ENCODE data around the gene CDCA4.
A peak's percentile ranks its signal among the peaks of the same experiment; 100 is the strongest.

CDCA4 gene

GRCh38 chr14:105019861-105020814, 745 bp downstream of the CDCA4 start:
- H3K4me3 ChIP-seq (ENCODE audit: low read depth, low read length) = peak overlapping the region; percentile 76
- DNase-seq (ENCODE audit: low read depth) = no peak

- no peak overlapping the region for H3K4me3 ChIP-seq (ENCODE audit: low read depth, low read length)
- no peak for DNase-seq (ENCODE audit: low read depth)
Observed at GRCh38 chr14:105018414-105018813, 2.5 kb downstream of the CDCA4 start.

DNA sequence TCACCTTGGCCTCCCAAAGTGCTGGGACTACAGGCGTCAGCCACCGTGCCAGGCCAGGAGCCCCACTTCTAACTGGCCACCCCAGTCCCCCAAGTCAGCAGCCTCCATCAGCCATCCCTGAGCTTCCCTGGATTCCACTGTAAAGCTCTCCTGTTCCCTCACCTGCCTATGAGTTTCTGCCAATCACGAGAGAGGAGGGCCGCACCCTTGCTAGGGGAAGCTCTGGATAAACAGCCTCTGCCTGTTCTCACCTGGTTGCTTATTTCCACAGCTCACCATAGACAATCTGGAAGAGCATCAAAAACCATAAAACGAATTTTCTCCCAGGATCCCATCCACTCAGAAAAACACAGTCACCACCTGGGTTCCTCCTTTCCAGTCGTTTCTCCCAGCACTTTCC, 5.0 kb downstream of the CDCA4 start:
- no peak overlapping the region for H3K4me3 ChIP-seq (ENCODE audit: low read depth, low read length)
- no peak for DNase-seq (ENCODE audit: low read depth)

GRCh38 chr14:105015242-105015641, 5.6 kb downstream of the CDCA4 start:
- no peak overlapping the region for H3K4me3 ChIP-seq (ENCODE audit: low read depth, low read length)
- no peak for DNase-seq (ENCODE audit: low read depth)

DNA sequence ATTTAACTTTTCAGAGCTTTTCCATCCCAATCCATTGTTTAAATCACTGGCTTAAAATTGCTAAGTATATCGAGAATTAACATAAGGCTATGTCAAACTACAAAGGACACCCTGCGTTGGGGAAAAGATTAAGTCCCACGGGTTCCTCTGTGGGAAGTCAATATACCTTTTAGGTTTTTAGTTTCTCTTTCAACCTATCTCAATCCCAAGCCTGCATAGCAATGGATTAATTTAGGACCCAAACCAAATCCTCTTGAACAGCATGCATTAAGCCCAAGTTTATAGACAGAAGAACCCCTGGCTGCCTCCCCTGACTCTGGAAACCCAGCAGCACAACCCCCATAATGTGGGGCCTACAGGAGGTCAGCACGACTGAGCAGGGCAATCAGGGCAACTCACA, 6.3 kb downstream of the CDCA4 start:
- H3K4me3 ChIP-seq (ENCODE audit: low read depth, low read length) = peak overlapping the region; percentile 11
- DNase-seq (ENCODE audit: low read depth) = no peak

GRCh38 chr14:105014032-105014431, 6.9 kb downstream of the CDCA4 start:
- H3K4me3 ChIP-seq (ENCODE audit: low read depth, low read length) = no peak overlapping the region
- no peak for DNase-seq (ENCODE audit: low read depth)

DNA sequence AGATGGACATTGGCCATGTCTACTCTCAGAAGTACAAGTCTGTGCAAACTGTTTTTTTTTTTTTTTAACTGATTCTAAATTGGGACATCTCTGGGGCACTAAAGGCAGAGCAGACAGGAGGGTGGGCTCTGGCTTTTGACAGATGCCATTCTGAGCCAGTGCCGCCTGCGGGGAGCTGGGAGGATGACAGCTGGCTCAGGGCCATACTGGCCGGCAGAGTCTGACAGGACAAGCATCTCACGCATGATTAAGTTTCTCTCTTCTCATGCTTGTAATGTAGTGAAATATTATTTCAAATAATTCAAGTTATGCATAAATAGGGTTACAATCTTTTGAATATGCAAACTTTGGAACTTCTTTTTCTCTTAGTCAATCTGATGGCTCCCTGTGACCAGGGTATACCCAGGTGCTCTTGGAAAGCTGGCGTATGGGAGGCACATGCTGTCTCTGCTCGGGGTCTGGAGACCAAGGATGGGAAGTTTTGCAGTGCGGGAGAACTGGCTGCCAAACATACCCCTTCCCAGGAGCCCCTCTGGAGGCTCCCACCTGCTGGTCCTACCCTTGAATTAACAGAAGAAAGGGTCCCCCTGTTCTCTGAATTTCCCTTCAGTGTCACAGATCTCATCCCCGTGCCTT, 7.6 kb downstream of the CDCA4 start:
- H3K4me3 ChIP-seq (ENCODE audit: low read depth, low read length) = no peak overlapping the region
- DNase-seq (ENCODE audit: low read depth) = no peak

- DNase-seq (ENCODE audit: low read depth) = no peak
- H3K4me3 ChIP-seq (ENCODE audit: low read depth, low read length) = no peak overlapping the region
Observed at GRCh38 chr14:105012171-105012985, 8.5 kb downstream of the CDCA4 start.

- no peak overlapping the region for H3K4me3 ChIP-seq (ENCODE audit: low read depth, low read length)
- no peak for DNase-seq (ENCODE audit: low read depth)
Observed at GRCh38 chr14:105011312-105011990, 9.4 kb downstream of the CDCA4 start.

DNA sequence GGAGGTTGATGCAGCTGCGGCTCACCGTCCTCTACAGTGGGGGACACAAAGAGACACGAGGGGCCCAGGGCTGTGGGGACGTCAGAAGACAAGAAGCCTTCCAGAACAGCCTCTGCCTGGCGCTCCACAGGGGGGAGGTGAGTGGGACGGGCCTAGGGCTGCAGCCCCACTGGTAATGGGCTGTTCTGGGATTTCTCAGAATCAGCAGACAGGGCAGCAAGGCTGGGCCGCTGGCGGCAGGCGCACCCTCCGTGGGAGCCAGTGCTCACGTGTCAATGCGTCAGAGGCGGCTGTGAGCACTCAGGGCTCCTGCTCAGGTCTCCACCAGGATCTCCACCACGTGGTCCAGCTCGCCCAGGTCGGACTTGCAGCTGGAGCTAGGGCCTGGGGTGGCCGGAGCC, 10.0 kb downstream of the CDCA4 start:
- no peak overlapping the region for H3K4me3 ChIP-seq (ENCODE audit: low read depth, low read length)
- DNase-seq (ENCODE audit: low read depth) = no peak

- no peak for DNase-seq (ENCODE audit: low read depth)
Observed at GRCh38 chr14:105010106-105010505, 10.8 kb downstream of the CDCA4 start.

DNA sequence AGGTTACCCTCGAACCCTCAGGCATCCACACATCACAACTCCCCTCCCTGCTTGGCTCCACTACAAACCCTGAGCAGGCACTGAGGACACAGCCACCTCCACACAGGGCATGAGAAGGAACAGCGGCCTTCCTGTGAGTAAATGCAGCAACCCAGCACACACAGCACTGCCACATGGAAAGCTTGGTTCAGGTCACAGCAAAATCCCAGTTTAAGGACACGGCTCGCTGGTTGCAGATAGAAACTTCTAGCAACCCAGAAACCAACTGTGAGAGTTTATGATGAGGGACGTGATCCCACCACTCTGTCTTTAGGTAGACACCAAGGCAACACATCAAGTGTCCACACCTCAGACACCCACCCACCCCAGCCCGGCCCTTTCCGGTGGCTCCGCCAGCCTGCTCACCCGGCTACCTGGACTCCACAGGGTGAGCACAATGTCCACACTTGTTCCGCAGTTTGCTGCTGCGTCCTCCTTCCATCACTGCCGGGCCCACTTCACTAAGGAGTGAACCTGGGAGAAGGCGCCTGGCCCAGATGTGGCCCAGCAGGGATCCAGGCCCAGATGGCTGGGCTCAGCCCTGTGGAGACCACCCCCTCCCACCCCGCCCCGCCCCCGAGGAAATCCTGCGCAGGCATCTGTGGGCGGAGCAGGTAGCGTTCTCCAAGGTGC, 13.2 kb downstream of the CDCA4 start:
- no peak overlapping the region for H3K4me3 ChIP-seq (ENCODE audit: low read depth, low read length)
- no peak for DNase-seq (ENCODE audit: low read depth)

More at GRCh38 chr14:105010106-105010505, 10.8 kb downstream of the CDCA4 start:
- no peak overlapping the region for H3K4me3 ChIP-seq (ENCODE audit: low read depth, low read length)

- no peak for DNase-seq (ENCODE audit: low read depth)
- no peak overlapping the region for H3K4me3 ChIP-seq (ENCODE audit: low read depth, low read length)
Observed at GRCh38 chr14:105006831-105007592, 13.9 kb downstream of the CDCA4 start.

GRCh38 chr14:105005929-105006830, 14.7 kb downstream of the CDCA4 start:
- DNase-seq (ENCODE audit: low read depth) = no peak
- no peak overlapping the region for H3K4me3 ChIP-seq (ENCODE audit: low read depth, low read length)

DNA sequence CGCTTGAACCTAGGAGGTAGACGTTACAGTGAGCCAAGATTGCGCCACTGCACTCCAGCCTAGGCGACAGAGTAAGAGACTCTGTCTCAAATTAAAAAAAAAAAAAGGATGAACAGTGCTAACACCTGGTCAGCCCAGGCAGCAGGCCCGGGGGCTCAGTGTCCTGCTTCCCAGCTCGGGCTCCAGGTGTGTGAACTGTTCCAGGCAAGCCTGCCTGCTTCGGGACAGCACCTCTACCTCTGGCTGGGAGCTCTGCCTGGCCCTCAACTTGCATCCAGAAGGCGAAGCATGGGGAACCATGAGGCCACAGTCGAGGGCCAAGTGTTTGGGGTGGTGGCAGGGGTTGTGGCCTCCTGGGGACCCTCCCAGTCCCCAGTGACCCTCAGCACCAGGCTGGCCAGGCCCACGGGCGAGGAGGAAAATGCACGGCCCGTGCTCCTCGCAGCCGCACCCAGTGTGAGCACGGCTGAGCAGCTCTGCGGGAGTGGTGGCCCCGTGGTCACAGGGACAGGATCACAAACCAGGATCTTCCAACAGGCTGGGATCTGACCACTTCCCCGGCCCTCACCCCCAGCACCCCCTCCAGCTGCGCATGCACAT, 15.5 kb downstream of the CDCA4 start:
- no peak for DNase-seq (ENCODE audit: low read depth)
- H3K4me3 ChIP-seq (ENCODE audit: low read depth, low read length) = no peak overlapping the region

- no peak for DNase-seq (ENCODE audit: low read depth)
- H3K4me3 ChIP-seq (ENCODE audit: low read depth, low read length) = no peak overlapping the region
Observed at GRCh38 chr14:104999361-104999760, 21.5 kb downstream of the CDCA4 start.

- no peak overlapping the region for H3K4me3 ChIP-seq (ENCODE audit: low read depth, low read length)
- no peak for DNase-seq (ENCODE audit: low read depth)
Observed at GRCh38 chr14:104998801-104999200, 22.1 kb downstream of the CDCA4 start.
